ENCODE results near the gene LDLRAD3.

DNA sequence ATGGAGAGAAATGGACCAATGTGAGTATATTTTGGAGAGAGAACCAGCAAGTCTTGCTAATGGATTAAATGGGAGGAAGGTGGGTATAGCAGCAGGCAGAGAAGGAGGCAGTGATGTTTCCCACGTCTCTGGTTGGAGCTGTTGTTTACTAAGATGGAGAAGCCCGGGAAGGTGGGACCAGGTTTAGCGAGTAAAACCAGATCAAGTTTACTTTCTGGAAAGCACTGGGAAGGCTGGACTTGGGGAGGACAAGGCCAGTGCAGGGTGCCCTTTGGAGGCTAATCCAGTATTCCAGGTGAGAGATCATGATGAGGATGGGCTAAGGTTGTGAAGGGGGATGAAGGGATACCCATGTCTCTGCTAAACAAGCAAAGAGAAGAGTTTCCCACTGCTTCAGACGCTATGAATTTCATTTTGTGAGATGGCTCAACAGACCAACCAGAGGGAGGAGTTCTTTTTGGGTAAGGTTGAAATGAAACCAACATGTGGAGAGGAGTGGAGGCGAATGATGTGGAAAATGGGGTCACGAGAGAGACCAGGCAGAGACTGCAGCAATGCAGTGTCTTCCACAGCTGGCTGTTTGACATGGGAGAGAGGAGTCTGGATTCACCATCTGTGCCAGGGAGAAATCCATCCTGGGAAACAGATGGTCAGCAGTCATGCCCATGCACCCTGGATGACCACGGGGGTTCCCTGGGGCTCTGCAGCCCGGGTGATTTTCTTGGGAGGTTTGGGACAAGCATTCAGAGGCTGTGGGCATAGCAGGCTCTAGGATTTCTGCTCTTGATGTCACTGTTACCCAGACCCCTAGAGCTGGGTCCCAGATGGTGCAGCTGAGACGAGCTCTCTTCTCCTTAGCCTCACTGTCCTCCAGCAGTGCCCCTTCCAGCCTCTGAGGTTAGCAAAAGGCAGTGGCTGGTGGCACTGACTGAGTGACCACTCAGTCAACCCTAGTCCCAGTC lies 320.4 kb downstream of the LDLRAD3 start:
- TF ChIP-seq, protein P1, sequence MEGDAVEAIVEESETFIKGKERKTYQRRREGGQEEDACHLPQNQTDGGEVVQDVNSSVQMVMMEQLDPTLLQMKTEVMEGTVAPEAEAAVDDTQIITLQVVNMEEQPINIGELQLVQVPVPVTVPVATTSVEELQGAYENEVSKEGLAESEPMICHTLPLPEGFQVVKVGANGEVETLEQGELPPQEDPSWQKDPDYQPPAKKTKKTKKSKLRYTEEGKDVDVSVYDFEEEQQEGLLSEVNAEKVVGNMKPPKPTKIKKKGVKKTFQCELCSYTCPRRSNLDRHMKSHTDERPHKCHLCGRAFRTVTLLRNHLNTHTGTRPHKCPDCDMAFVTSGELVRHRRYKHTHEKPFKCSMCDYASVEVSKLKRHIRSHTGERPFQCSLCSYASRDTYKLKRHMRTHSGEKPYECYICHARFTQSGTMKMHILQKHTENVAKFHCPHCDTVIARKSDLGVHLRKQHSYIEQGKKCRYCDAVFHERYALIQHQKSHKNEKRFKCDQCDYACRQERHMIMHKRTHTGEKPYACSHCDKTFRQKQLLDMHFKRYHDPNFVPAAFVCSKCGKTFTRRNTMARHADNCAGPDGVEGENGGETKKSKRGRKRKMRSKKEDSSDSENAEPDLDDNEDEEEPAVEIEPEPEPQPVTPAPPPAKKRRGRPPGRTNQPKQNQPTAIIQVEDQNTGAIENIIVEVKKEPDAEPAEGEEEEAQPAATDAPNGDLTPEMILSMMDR (IDR thresholded peaks at IDR 0.05) = no peak
- TF ChIP-seq POLR2A (IDR thresholded peaks at IDR 0.05) = no peak

Data from adrenal gland (tissue), 5 donors.